Spleen (tissue), 7 donors: ENCODE data around the gene NPB.

Source experiments
- CTCF ChIP-seq, 11 experiments: fragments of 200-600 bp in 7 of 11; fragments of 450-650 bp in 4 of 11; sonication (generic) in 4 of 11; IDR thresholded peaks in 8 of 11; conservative IDR thresholded peaks in 3 of 11; 1 replicate in 7 of 11; 2 replicates in 4 of 11; pipeline versions ENCODE4 v1.4.0 to v1.8.0; 2016 to 2021; ENCODE audit warnings: antibody characterized with exemption in 11 of 11, inconsistent platforms in 4 of 11, mild to moderate bottlenecking in 1 of 11
- POLR2AphosphoS5 ChIP-seq, 3 donors: sonication (generic); formaldehyde crosslinking; IDR thresholded peaks; one replicate each; pipeline ENCODE4 v1.5.1; 2017; ENCODE audit warnings: antibody characterized with exemption in 3 of 3
- donor health status: DM: no; HTN: no; CAD: no; lungs with moderate emphysema.
- donor health status: DM: no; HTN: no; CAD: no.
- donor health status: DM: no; HTN: no; CAD: no.

- TF ChIP-seq CTCF (IDR thresholded peaks at IDR 0.05 in 8 of 11, conservative IDR thresholded peaks at IDR 0.05 in 3 of 11) (no peak), POLR2AphosphoS5 (IDR thresholded peaks at IDR 0.05) (no peak)
Measured at GRCh38 chr17:81951785-81952684, 50.0 kb downstream of the NPB start.
